Neuronal stem cell (in vitro differentiated cells): ENCODE data around the gene ULK4.

ENCODE experiments used
- DNase-seq: peaks from one replicate; pipeline ENCODE4 v3.0.0-alpha.2; 2013; ENCODE audit warnings: low spot score
- H2AFZ ChIP-seq: one replicate; pipeline ENCODE4 v1.6.1; 2013; ENCODE audit warnings: mild to moderate bottlenecking, low read length, inconsistent platforms
- H2AK5ac ChIP-seq: 2 replicates; pipeline ENCODE4 v1.6.1; 2013; ENCODE audit warnings: low read depth, mild to moderate bottlenecking, inconsistent platforms, low read length, moderate library complexity, mixed read lengths
- H2BK120ac ChIP-seq: 2 replicates; pipeline ENCODE4 v1.6.1; 2013; ENCODE audit warnings: low read depth, mild to moderate bottlenecking, inconsistent platforms, low read length, moderate library complexity, mixed read lengths
- H2BK12ac ChIP-seq: one replicate; pipeline ENCODE4 v1.6.1; 2013; ENCODE audit warnings: low read length, inconsistent platforms
- H2BK15ac ChIP-seq: 2 replicates; pipeline ENCODE4 v1.6.1; 2013; ENCODE audit warnings: mild to moderate bottlenecking, low read length, inconsistent platforms, mixed read lengths
- H2BK5ac ChIP-seq: one replicate; pipeline ENCODE4 v1.6.1; 2013; ENCODE audit warnings: inconsistent platforms, mild to moderate bottlenecking, low read length, moderate library complexity
- H3K14ac ChIP-seq: one replicate; pipeline ENCODE4 v1.6.1; 2013; ENCODE audit warnings: low read length, inconsistent platforms
- H3K18ac ChIP-seq: 2 replicates; pipeline ENCODE4 v1.6.1; 2013; ENCODE audit warnings: low read length, inconsistent platforms
- H3K23ac ChIP-seq: 2 replicates; pipeline ENCODE4 v1.6.1; 2013; ENCODE audit warnings: low read depth, mild to moderate bottlenecking, mixed read lengths, low read length, inconsistent platforms; ENCODE audit not compliant: poor library complexity
- H3K27ac ChIP-seq: replicated peaks from 3 replicates; pipeline ENCODE4 v1.5.1; 2013; ENCODE audit warnings: low read length, inconsistent platforms
- H3K27me3 ChIP-seq, 3 experiments: 2 replicates each; pipeline ENCODE4 v1.6.1; 2013; ENCODE audit warnings: low read length in 3 of 3, mild to moderate bottlenecking in 2 of 3, inconsistent platforms in 1 of 3, low read depth in 1 of 3, mixed read lengths in 1 of 3, moderate library complexity in 1 of 3; ENCODE audit not compliant: control insufficient read depth in 3 of 3, insufficient read depth in 3 of 3
- H3K36me3 ChIP-seq, 2 donors: replicated peaks in 1 of 2; 2 replicates each; pipeline ENCODE4 v1.6.1; 2013; ENCODE audit warnings: low read length in 2 of 2; ENCODE audit not compliant: control insufficient read depth in 2 of 2, insufficient read depth in 2 of 2
- H3K4ac ChIP-seq: 2 replicates; pipeline ENCODE4 v1.6.1; 2013; ENCODE audit warnings: inconsistent platforms, mild to moderate bottlenecking, low read length, moderate library complexity
- H3K4me1 ChIP-seq, 2 donors: 1 replicate in 1 of 2; 2 replicates in 1 of 2; pipeline ENCODE4 v1.6.1; 2013; ENCODE audit warnings: low read length in 2 of 2, low read depth in 1 of 2; ENCODE audit not compliant: control insufficient read depth in 2 of 2, insufficient read depth in 1 of 2
- H3K4me2 ChIP-seq: one replicate; pipeline ENCODE4 v1.6.1; 2013; ENCODE audit warnings: mild to moderate bottlenecking, low read length, inconsistent platforms; ENCODE audit not compliant: insufficient read depth, poor library complexity, severe bottlenecking
- H3K4me3 ChIP-seq, 2 donors: 2 replicates each; pipeline ENCODE4 v1.5.1; 2013; ENCODE audit warnings: low read length in 2 of 2, mild to moderate bottlenecking in 2 of 2, inconsistent platforms in 1 of 2, moderate library complexity in 1 of 2
- H3K79me1 ChIP-seq: one replicate; pipeline ENCODE4 v1.6.1; 2013; ENCODE audit warnings: low read depth, mild to moderate bottlenecking, inconsistent platforms, low read length, moderate library complexity
- H3K9ac ChIP-seq: one replicate; pipeline ENCODE4 v1.6.1; 2013; ENCODE audit warnings: mild to moderate bottlenecking, low read depth, low read length, inconsistent platforms; ENCODE audit not compliant: poor library complexity
- H3K9me3 ChIP-seq, 2 donors: replicated peaks in 1 of 2; 2 replicates each; pipeline versions ENCODE3 to v1.6.1; 2013; ENCODE audit warnings: low read length in 2 of 2, mild to moderate bottlenecking in 2 of 2, inconsistent platforms in 1 of 2, low read depth in 1 of 2, mixed read lengths in 1 of 2, moderate library complexity in 1 of 2; ENCODE audit not compliant: control insufficient read depth in 2 of 2, insufficient read depth in 1 of 2
- H4K8ac ChIP-seq: one replicate; pipeline ENCODE4 v1.6.1; 2013; ENCODE audit warnings: low read depth, mild to moderate bottlenecking, inconsistent platforms, low read length, moderate library complexity
- H4K91ac ChIP-seq: one replicate; pipeline ENCODE4 v1.6.1; 2013; ENCODE audit warnings: low read length, low read depth, mild to moderate bottlenecking, inconsistent platforms; ENCODE audit not compliant: poor library complexity
- WGBS, 2 donors: extraction: QIAGEN DNeasy Blood & Tissue Kit; methylation state at CpG; one replicate each; pipeline ENCODE4 v1.1.7; 2013; ENCODE audit warnings: missing lambda C conversion rate in 2 of 2, mixed read lengths in 1 of 2; ENCODE audit not compliant: insufficient read length in 2 of 2, insufficient replicate concordance in 1 of 2; ENCODE audit errors: extremely low coverage in 2 of 2; 5-methylcytosine and 5-hydroxymethylcytosine counted together

Gene ULK4

DNA sequence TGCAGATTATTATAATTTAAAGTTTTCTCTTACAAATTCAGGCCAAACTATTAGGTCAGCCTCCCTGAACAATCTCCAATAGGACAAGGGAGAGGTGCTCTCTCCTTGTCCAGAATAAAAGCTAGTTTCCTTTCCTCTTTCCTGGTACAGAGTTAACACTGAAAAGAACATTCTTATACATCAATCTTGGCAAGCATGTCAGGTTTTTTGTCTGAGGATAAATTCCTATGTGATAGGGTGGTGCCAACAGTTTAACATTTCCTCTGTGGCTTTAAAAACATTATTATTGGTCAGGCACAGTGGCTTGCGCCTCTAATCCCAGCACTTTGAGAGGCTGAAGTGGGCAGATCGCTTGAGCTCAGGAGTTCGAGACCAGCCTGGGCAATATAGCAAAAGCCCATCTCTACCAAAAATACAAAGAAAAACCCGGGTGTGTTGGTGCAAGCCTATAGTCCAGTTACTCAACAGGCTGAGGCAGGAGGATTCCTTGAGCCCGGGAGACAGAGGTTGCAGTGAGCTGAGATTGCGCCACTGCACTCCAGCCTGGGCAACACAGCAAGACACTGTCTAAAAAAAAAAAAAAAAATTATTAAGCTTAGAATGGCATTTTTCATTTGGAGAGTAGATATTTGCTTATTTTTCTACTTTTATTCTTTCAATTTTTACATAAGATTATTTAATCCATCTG, 13.7 kb upstream of the ULK4 start:
- Histone ChIP-seq H3K4ac (no peak overlapping the region), H3K27ac (no peak overlapping the region), H2BK120ac (no peak overlapping the region), H2BK12ac (no peak overlapping the region), H2BK5ac (no peak overlapping the region), H2AK5ac (no peak overlapping the region), H3K9ac (no peak overlapping the region), H3K4me3 (no peak overlapping the region), H3K23ac (no peak overlapping the region), H3K18ac (no peak overlapping the region), H2AFZ (no peak overlapping the region), H3K14ac (no peak overlapping the region), H3K36me3 (no peaks in the 10 kb centered on the region), H4K8ac (no peak overlapping the region), H4K91ac (no peak overlapping the region), H3K4me2 (no peak overlapping the region), H2BK15ac (no peak overlapping the region), H3K9me3 (no peaks in the 10 kb centered on the region), H3K79me1 (no peaks in the 10 kb centered on the region), H3K4me1 (no peaks in the 10 kb centered on the region), H3K27me3 (no peaks in the 10 kb centered on the region)
- no peak for DNase-seq
- WGBS, 2 donors = no CpG with 5 or more reads among the region's 6 CpGs

DNA sequence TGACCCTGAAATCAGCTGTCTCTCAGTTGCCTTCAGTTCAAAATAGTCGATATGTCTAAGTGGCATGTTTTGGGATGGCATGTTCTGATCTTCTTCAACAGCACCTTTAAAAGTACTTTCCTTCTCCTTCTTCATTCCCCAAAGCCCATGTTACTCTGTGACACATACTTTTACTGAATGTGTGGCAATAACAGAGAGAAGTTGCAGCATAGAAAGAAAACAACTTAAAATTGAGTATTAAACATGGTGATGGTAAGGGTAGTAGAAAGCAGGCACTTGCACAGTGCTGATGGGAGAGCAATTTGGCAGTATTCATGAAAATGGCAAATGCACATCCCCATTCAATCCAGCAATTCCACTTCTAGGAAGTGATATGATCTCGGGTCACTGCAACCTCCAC, 12.3 kb upstream of the ULK4 start:
- Histone ChIP-seq H3K36me3 (no peaks in the 10 kb centered on the region), H3K4ac (no peak overlapping the region), H3K79me1 (no peaks in the 10 kb centered on the region), H3K27me3 (no peaks in the 10 kb centered on the region), H2BK120ac (no peak overlapping the region), H3K4me2 (no peak overlapping the region), H3K4me1 (no peaks in the 10 kb centered on the region), H3K23ac (no peak overlapping the region), H2AFZ (no peak overlapping the region), H3K4me3 (no peak overlapping the region), H3K14ac (no peak overlapping the region), H3K9ac (no peak overlapping the region), H2AK5ac (no peak overlapping the region), H3K9me3 (no peaks in the 10 kb centered on the region), H2BK15ac (no peak overlapping the region), H4K8ac (no peak overlapping the region), H3K27ac (no peak overlapping the region), H2BK5ac (no peak overlapping the region), H4K91ac (no peak overlapping the region), H2BK12ac (no peak overlapping the region), H3K18ac (no peak overlapping the region)
- DNase-seq = no peak
- WGBS, 2 donors = no CpG with 5 or more reads among the region's 2 CpGs

DNA sequence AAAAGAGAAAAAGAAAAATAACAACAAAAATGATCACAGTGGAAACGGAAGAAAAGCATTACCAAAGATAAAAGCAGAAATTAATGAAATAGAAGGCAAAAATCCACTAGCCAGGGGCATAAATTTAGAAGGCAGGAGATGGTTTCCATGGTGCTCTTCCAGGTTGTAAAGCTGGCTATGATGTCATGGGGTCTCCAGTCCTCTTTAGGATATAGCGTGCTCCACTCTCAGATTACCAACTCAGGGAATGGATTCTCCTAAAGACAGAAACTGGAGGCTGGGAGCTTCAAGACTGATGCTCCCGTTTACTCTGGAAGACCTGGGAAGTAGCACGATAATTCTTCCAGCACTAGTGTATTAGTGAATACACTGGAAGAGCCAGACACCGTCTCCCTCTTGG, 10.9 kb upstream of the ULK4 start:
- Histone ChIP-seq H3K18ac (no peak overlapping the region), H3K4me3 (no peak overlapping the region), H2BK12ac (no peak overlapping the region)

DNA sequence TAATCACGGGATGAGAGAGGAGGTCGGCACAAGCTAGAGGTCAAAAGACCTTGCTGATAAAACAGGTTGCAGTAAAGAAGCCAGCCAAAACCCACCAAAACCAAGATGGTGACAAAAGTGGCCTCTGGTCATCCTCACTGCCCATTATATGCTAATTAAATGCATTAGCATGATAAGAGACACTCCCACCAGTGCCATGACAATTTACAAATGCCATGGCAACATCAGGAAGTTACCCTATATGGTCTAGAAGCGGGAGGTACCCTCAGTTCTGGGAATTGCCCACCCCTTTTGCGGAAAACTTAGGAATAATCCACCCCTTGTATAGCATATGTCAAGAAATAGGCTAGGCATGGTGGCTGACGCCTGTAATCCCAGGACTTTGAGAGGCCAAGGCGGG, 4.3 kb upstream of the ULK4 start:
- Histone ChIP-seq H3K4me2 (no peak overlapping the region), H3K79me1 (no peaks in the 10 kb centered on the region), H2BK12ac (no peak overlapping the region), H3K9ac (no peak overlapping the region), H4K8ac (no peak overlapping the region), H3K4me3 (no peak overlapping the region), H2BK120ac (no peak overlapping the region), H3K27me3 (peaks cover 0 to 3% (median 0%) of the 10 kb centered on the region in 3 experiments), H2BK5ac (no peak overlapping the region), H4K91ac (no peak overlapping the region), H2BK15ac (no peak overlapping the region), H3K9me3 (no peaks in the 10 kb centered on the region), H3K36me3 (no peaks in the 10 kb centered on the region), H3K4ac (no peak overlapping the region), H3K14ac (no peak overlapping the region), H3K18ac (no peak overlapping the region), H3K27ac (no peak overlapping the region), H3K23ac (no peak overlapping the region), H2AFZ (no peak overlapping the region), H3K4me1 (no peaks in the 10 kb centered on the region), H2AK5ac (no peak overlapping the region)
- no CpG with 5 or more reads among the region's 6 CpGs for WGBS, 2 donors
- DNase-seq = no peak

More for the DNA sequence above, 10.9 kb upstream of the ULK4 start:
- no peaks in the 10 kb centered on the region for H3K27me3 ChIP-seq
- no peak overlapping the region for H3K27ac ChIP-seq
- H4K8ac ChIP-seq = no peak overlapping the region
- no peak overlapping the region for H4K91ac ChIP-seq
- H3K4ac ChIP-seq = no peak overlapping the region
- no peak overlapping the region for H3K4me2 ChIP-seq
- no peak overlapping the region for H3K23ac ChIP-seq
- H2AFZ ChIP-seq = no peak overlapping the region
- no peaks in the 10 kb centered on the region for H3K9me3 ChIP-seq
- no peaks in the 10 kb centered on the region for H3K79me1 ChIP-seq
- H2BK120ac ChIP-seq = no peak overlapping the region
- H3K4me1 ChIP-seq = no peaks in the 10 kb centered on the region
- H2BK5ac ChIP-seq = no peak overlapping the region
- H2BK15ac ChIP-seq = no peak overlapping the region
- no CpG with 5 or more reads among the region's 5 CpGs for WGBS, 2 donors
- DNase-seq = no peak
- no peak overlapping the region for H2AK5ac ChIP-seq
- no peak overlapping the region for H3K14ac ChIP-seq
- H3K9ac ChIP-seq = no peak overlapping the region
- H3K36me3 ChIP-seq = no peaks in the 10 kb centered on the region
